Measurements from ENCODE around the gene CCDC158. TPM values are rescaled to one million over a fixed set of nuclear protein-coding genes. Genes with fewer than 3 reads are reported as not detected.
A peak's percentile ranks its signal among the peaks of the same experiment; 100 is the strongest.

The CCDC158 gene
- polyA plus RNA-seq, 1 of the 3 experiments (the other 2 are of a cell fraction) = not detected

- peak; percentile 62 for TF ChIP-seq CTCF (IDR thresholded peaks at IDR 0.05)
- TF ChIP-seq NRF1 (IDR thresholded peaks at IDR 0.05; ENCODE audit: low read depth, low read length) = no peak
- TF ChIP-seq NFIC (IDR thresholded peaks at IDR 0.05; ENCODE audit: borderline replicate concordance) = no peak
- no peak for TF ChIP-seq EP300 (IDR thresholded peaks at IDR 0.05; ENCODE audit: borderline replicate concordance in 1 of 2, low read depth in 1 of 2, low read length in 1 of 2)
- TF ChIP-seq SMC3 (IDR thresholded peaks at IDR 0.05; ENCODE audit: low read depth, low read length) = 0 out of 2 replicates have a peak, but pooled peaks have one; percentile 16
- TF ChIP-seq PBX3 (IDR thresholded peaks at IDR 0.05) = no peak
- no peak; the same call in 1 of the 2 replicates for TF ChIP-seq SIN3A (IDR thresholded peaks at IDR 0.05; ENCODE audit: borderline replicate concordance, low read depth, low read length)
- TF ChIP-seq MXI1 (IDR thresholded peaks at IDR 0.05; ENCODE audit: low read depth, low read length) = 0 out of 2 replicates have a peak, but pooled peaks have one; percentile 19
- TF ChIP-seq RAD21 (IDR thresholded peaks at IDR 0.05; ENCODE audit: low read length) = peak; percentile 19; the same call in 1 of the 2 replicates
- peak overlapping the region; percentile 93; the same call in 1 of the 2 replicates for H2AFZ ChIP-seq (ENCODE audit: low read depth)
- peak overlapping the region; percentile 85 for H3K9ac ChIP-seq
- 4% methylated on average over 24 of the region's 37 CpGs for WGBS (ENCODE audit: low lambda C conversion rate)
- peaks cover 10 to 16% of the 10 kb centered on the region in 2 experiments for H3K36me3 ChIP-seq (replicated peaks in 1 of 2; ENCODE audit: control insufficient read depth in 1 of 2, insufficient read depth in 2 of 2, low read length in 1 of 2)
- ChIA-PET POLR2A (interaction anchor here (0.6 to 2.0 kb wide), 7 partner anchors 51 to 175 kb away, joined by 3 to 13 read pairs (median 6); partner anchors contain the start of genes FAM47E and SCARB2), CTCF (interaction anchor here (0.9 to 5.4 kb wide), 22 partner anchors 10 to 451 kb away, joined by 3 to 55 read pairs (median 4); partner anchors contain the start of genes CCDC158 and FAM47E)
- H3K27me3 ChIP-seq (ENCODE audit: insufficient read depth) = no peaks in the 10 kb centered on the region
- H3K79me2 ChIP-seq (ENCODE audit: insufficient read depth) = peaks cover 30% of the 10 kb centered on the region; the same call in 1 of the 2 replicates
- H3K4me2 ChIP-seq = peak overlapping the region; percentile 94
- no peaks in the 10 kb centered on the region for H3K9me2 ChIP-seq
- peaks cover 9% of the 10 kb centered on the region for H3F3A ChIP-seq (replicated peaks; ENCODE audit: insufficient read depth)
- peaks cover 3 to 37% of the 10 kb centered on the region in 2 experiments; a peak in 2 of 4 replicates for H3K4me1 ChIP-seq (ENCODE audit: control insufficient read depth in 1 of 2, insufficient read depth in 2 of 2, low read depth in 1 of 2, low read length in 1 of 2)
- H3K27ac ChIP-seq (ENCODE audit: low read depth in 2 of 2, low read length in 1 of 2) = peak overlapping the region; percentile 83 to 92
- peak overlapping the region; percentile 92 for H3K4me3 ChIP-seq (ENCODE audit: low read depth in 2 of 2, low read length in 1 of 2)
- H3K9me3 ChIP-seq = no peaks in the 10 kb centered on the region
- H4K20me1 ChIP-seq (ENCODE audit: insufficient read depth) = no peaks in the 10 kb centered on the region
- DNase-seq = peak; percentile 77
Observed at GRCh38 chr4:76306882-76307659, 113.9 kb downstream of the CCDC158 start.
